Islet of Langerhans (tissue), 1 donor: ENCODE data around the gene SCARB1.

Experiments used
- FAIRE-seq: peaks from one replicate; lab custom pipeline; 2011; peaks lifted over from hg19 to GRCh38; lab: Jason Lieb, UNC

SCARB1 gene

GRCh38 chr12:124774054-124774461 is 89.6 kb downstream of the SCARB1 start:
- FAIRE-seq = no peak

GRCh38 chr12:124772289-124773170 is 91.1 kb downstream of the SCARB1 start:
- no peak for FAIRE-seq

- no peak for FAIRE-seq
These were observed 92.0 kb downstream of the SCARB1 start for GRCh38 chr12:124771462-124772288.

GRCh38 chr12:124770728-124771127 is 92.9 kb downstream of the SCARB1 start:
- no peak for FAIRE-seq

GRCh38 chr12:124769881-124770512 is 93.7 kb downstream of the SCARB1 start:
- no peak for FAIRE-seq

GRCh38 chr12:124769163-124769530 is 94.5 kb downstream of the SCARB1 start:
- FAIRE-seq = no peak

- no peak for FAIRE-seq
These were observed 95.1 kb downstream of the SCARB1 start for GRCh38 chr12:124768452-124769162.

GRCh38 chr12:124767066-124767821 is 96.4 kb downstream of the SCARB1 start:
- FAIRE-seq = no peak

GRCh38 chr12:124766727-124767065 is 97.0 kb downstream of the SCARB1 start:
- no peak for FAIRE-seq

- no peak for FAIRE-seq
These were observed 97.8 kb downstream of the SCARB1 start for GRCh38 chr12:124765581-124766489.

GRCh38 chr12:124764870-124765580 is 98.6 kb downstream of the SCARB1 start:
- FAIRE-seq = no peak

- FAIRE-seq = no peak
These were observed 99.2 kb downstream of the SCARB1 start for GRCh38 chr12:124764451-124764850.

- no peak for FAIRE-seq
These were observed 100.1 kb downstream of the SCARB1 start for GRCh38 chr12:124763594-124763979.

GRCh38 chr12:124762791-124763593 is 100.7 kb downstream of the SCARB1 start:
- FAIRE-seq = no peak

- no peak for FAIRE-seq
These were observed 101.3 kb downstream of the SCARB1 start for GRCh38 chr12:124762384-124762783.

GRCh38 chr12:124761871-124762270 is 101.8 kb downstream of the SCARB1 start:
- FAIRE-seq = no peak

GRCh38 chr12:124761056-124761455 is 102.6 kb downstream of the SCARB1 start:
- no peak for FAIRE-seq

- no peak for FAIRE-seq
These were observed 103.1 kb downstream of the SCARB1 start for GRCh38 chr12:124760560-124760959.
